ENCODE measurements around the gene FEZF2. TPM values are rescaled to one million over a fixed set of nuclear protein-coding genes. Genes with fewer than 3 reads are reported as not detected.

Gene FEZF2
- polyA plus RNA-seq, 3 donors = not detected

DNA sequence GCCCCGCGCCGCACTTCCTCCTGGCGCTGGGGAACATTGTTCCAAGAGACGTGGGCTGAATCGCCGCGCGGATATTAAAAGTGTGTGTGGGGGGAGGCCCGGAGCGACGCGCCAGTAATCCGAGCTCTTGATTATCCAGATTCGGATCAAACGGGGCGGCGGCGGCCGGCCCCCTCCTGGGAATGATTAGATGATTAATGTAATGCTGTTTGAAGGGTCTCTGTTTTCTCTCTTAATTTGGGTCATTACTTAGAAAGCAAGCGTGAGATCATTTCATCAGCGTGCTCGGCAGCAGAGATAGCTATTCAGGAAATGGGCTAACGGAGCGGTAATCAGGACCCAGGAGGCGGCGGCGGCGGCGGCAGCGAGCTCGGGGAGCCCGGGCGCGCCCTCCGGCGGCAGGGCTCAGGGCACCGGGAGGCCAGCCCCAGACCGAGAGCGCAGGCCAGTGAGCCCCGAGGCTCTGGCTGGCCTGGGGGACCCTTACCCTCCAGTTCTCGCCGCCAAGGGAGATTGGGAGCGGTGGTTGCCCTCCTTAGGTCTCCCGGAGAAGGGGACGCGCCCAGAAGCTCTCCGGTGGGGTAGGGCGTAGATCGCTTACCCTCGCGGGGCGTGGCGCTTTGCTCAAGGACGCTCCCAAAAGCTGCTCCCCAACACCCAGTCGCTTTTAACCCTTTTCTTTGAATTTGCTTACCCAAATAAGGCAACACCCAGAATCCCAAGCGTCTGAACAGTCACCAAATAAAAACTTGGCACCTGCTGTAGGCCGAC lies 4.5 kb downstream of the FEZF2 start:
- H3K27me3 ChIP-seq (ENCODE audit: control insufficient read depth in 2 of 2, insufficient read depth in 2 of 2, low read length in 2 of 2) = peaks cover 76 to 95% of the 10 kb centered on the region in 2 donors
- no peak overlapping the region for H3K4me2 ChIP-seq (replicated peaks; ENCODE audit: extremely low read depth, low read length, poor library complexity, severe bottlenecking)
- H3K36me3 ChIP-seq (replicated peaks in 1 of 2; ENCODE audit: control insufficient read depth in 1 of 2, insufficient read depth in 2 of 2, low read length in 2 of 2) = no peaks in the 10 kb centered on the region
- Mint-ChIP-seq H3K36me3 (peaks cover 0 to 3% of the 10 kb centered on the region in 2 donors), H3K27me3 (ENCODE audit: low read depth in 3 of 3) (peaks cover 91 to 95% (median 91%) of the 10 kb centered on the region in 3 donors), H3K4me3 (peak overlapping the region in 1 of 2 donors; percentile 87), H3K9me3 (peaks cover 0 to 29% (median 11%) of the 10 kb centered on the region in 7 donors), H3K4me1 (no peaks in the 10 kb centered on the region), H3K27ac (no peak overlapping the region)
- H4K20me1 ChIP-seq (ENCODE audit: insufficient read depth, low read length) = no peaks in the 10 kb centered on the region
- H3K4me1 ChIP-seq (ENCODE audit: control insufficient read depth in 1 of 2, insufficient read depth in 2 of 2, low read length in 2 of 2) = no peaks in the 10 kb centered on the region
- no peak overlapping the region for H3K4me3 ChIP-seq (replicated peaks in 1 of 3; ENCODE audit: low read depth in 2 of 3, low read length in 3 of 3)
- peaks cover 0 to 46% of the 10 kb centered on the region in 2 donors for H3K9me3 ChIP-seq (replicated peaks in 1 of 2; ENCODE audit: control insufficient read depth in 1 of 2, insufficient read depth in 1 of 2, low read length in 2 of 2)
- no peak overlapping the region for H3K9ac ChIP-seq (ENCODE audit: insufficient read depth, low read length, poor library complexity, severe bottlenecking)
- no peak overlapping the region for H2AFZ ChIP-seq (ENCODE audit: insufficient read depth, low read depth, low read length, poor library complexity, severe bottlenecking)
- WGBS (ENCODE audit: insufficient coverage) = 7% methylated on average over 50 of the region's 58 CpGs
- DNase-seq = no peak
- no peaks in the 10 kb centered on the region for H3K79me2 ChIP-seq (ENCODE audit: insufficient read depth, low read length)
- TF ChIP-seq, protein P1, sequence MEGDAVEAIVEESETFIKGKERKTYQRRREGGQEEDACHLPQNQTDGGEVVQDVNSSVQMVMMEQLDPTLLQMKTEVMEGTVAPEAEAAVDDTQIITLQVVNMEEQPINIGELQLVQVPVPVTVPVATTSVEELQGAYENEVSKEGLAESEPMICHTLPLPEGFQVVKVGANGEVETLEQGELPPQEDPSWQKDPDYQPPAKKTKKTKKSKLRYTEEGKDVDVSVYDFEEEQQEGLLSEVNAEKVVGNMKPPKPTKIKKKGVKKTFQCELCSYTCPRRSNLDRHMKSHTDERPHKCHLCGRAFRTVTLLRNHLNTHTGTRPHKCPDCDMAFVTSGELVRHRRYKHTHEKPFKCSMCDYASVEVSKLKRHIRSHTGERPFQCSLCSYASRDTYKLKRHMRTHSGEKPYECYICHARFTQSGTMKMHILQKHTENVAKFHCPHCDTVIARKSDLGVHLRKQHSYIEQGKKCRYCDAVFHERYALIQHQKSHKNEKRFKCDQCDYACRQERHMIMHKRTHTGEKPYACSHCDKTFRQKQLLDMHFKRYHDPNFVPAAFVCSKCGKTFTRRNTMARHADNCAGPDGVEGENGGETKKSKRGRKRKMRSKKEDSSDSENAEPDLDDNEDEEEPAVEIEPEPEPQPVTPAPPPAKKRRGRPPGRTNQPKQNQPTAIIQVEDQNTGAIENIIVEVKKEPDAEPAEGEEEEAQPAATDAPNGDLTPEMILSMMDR (IDR thresholded peaks at IDR 0.05) = no peak
- intact Hi-C loops (cut with micrococcal nuclease) = no loop called here
- H3K27ac ChIP-seq (ENCODE audit: low read depth in 1 of 2, low read length in 2 of 2) = no peak overlapping the region

DNA sequence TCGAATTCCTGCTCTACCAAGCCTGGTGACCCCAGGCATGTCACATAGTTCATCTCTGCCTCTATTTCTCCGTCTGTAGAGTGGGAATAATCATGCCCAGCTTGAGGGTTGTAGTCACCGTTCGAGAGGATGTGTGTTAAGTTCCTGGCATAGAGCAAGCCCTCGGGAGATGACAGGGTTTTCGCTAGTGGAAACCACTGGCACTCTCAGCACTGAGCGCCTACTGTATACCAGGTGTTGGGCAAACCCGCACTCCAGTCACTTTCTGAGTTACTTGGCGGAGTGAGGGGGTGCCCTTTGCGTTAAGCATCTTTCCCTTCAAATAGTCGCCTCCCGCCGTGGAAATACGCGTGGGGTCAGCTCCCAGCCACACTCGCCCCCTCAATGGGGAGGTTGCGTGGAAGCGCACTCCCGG lies 5.1 kb downstream of the FEZF2 start:
- Histone ChIP-seq H3K9ac (ENCODE audit: insufficient read depth, low read length, poor library complexity, severe bottlenecking) (no peak overlapping the region), H4K20me1 (ENCODE audit: insufficient read depth, low read length) (no peaks in the 10 kb centered on the region), H3K4me1 (ENCODE audit: control insufficient read depth in 1 of 2, insufficient read depth in 2 of 2, low read length in 2 of 2) (no peaks in the 10 kb centered on the region), H3K36me3 (replicated peaks in 1 of 2; ENCODE audit: control insufficient read depth in 1 of 2, insufficient read depth in 2 of 2, low read length in 2 of 2) (no peaks in the 10 kb centered on the region), H3K27me3 (ENCODE audit: control insufficient read depth in 2 of 2, insufficient read depth in 2 of 2, low read length in 2 of 2) (peaks cover 74 to 93% of the 10 kb centered on the region in 2 donors), H3K4me2 (replicated peaks; ENCODE audit: extremely low read depth, low read length, poor library complexity, severe bottlenecking) (no peak overlapping the region), H3K79me2 (ENCODE audit: insufficient read depth, low read length) (no peaks in the 10 kb centered on the region), H2AFZ (ENCODE audit: insufficient read depth, low read depth, low read length, poor library complexity, severe bottlenecking) (no peak overlapping the region), H3K4me3 (replicated peaks in 1 of 3; ENCODE audit: low read depth in 2 of 3, low read length in 3 of 3) (no peak overlapping the region), H3K27ac (ENCODE audit: low read depth in 1 of 2, low read length in 2 of 2) (no peak overlapping the region), H3K9me3 (replicated peaks in 1 of 2; ENCODE audit: control insufficient read depth in 1 of 2, insufficient read depth in 1 of 2, low read length in 2 of 2) (peaks cover 0 to 46% of the 10 kb centered on the region in 2 donors)
- no peak for DNase-seq
- H3K9me3 Mint-ChIP-seq = peaks cover 0 to 29% (median 10%) of the 10 kb centered on the region in 7 donors
- intact Hi-C loops (cut with micrococcal nuclease) = no loop called here
- no peaks in the 10 kb centered on the region for H3K4me1 Mint-ChIP-seq
- WGBS (ENCODE audit: insufficient coverage) = 13% methylated on average over 17 of the region's 19 CpGs
- H3K27me3 Mint-ChIP-seq (ENCODE audit: low read depth in 3 of 3) = peaks cover 85 to 90% (median 86%) of the 10 kb centered on the region in 3 donors
- no peak overlapping the region for H3K27ac Mint-ChIP-seq
- peak overlapping the region in 1 of 2 donors; percentile 78 for H3K4me3 Mint-ChIP-seq
- peaks cover 0 to 3% of the 10 kb centered on the region in 2 donors for H3K36me3 Mint-ChIP-seq
- TF ChIP-seq, protein P1 (IDR thresholded peaks at IDR 0.05) = no peak
